ENCODE measurements around the gene PKNOX1.

Gene PKNOX1

DNA sequence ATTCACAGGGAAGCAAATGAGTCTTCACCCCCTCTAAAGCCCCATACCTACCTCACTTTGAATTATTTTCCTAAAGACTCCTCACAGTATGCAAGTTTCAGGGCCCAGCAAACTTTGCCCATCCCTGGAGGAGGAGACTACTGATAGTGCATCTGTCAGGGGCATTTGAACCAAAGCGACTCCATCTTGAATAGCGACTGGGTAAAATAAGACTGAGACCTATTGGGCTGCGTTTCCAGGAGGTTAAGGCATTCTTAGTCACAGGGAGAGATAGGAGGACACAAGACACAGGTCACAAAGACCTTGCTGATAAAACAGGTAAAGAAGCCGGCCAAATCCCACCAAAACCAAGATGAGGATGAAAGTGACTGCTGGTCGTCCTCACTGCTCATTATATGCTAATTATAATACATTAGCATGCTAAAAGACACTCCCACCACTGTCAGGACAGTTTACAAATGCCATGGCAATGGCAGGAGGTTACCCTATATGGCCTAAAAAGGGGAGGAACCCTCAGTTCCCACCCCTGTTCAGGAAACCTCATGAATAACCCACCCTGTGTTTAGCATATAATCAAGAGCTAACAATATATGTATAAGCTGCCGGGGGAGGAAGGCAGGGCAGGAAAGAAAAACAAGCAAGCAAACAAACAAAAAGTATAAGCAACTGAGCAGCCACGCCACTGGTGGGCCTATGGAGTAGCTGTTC lies 3.3 kb upstream of the PKNOX1 start:
- no peak for DNase-seq (ENCODE audit: low read depth)
- no peak overlapping the region for H3K4me3 ChIP-seq (ENCODE audit: low read length)
- TF ChIP-seq, protein P1, sequence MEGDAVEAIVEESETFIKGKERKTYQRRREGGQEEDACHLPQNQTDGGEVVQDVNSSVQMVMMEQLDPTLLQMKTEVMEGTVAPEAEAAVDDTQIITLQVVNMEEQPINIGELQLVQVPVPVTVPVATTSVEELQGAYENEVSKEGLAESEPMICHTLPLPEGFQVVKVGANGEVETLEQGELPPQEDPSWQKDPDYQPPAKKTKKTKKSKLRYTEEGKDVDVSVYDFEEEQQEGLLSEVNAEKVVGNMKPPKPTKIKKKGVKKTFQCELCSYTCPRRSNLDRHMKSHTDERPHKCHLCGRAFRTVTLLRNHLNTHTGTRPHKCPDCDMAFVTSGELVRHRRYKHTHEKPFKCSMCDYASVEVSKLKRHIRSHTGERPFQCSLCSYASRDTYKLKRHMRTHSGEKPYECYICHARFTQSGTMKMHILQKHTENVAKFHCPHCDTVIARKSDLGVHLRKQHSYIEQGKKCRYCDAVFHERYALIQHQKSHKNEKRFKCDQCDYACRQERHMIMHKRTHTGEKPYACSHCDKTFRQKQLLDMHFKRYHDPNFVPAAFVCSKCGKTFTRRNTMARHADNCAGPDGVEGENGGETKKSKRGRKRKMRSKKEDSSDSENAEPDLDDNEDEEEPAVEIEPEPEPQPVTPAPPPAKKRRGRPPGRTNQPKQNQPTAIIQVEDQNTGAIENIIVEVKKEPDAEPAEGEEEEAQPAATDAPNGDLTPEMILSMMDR (conservative IDR thresholded peaks at IDR 0.05; ENCODE audit: low read depth, low read length), result no peak

DNA sequence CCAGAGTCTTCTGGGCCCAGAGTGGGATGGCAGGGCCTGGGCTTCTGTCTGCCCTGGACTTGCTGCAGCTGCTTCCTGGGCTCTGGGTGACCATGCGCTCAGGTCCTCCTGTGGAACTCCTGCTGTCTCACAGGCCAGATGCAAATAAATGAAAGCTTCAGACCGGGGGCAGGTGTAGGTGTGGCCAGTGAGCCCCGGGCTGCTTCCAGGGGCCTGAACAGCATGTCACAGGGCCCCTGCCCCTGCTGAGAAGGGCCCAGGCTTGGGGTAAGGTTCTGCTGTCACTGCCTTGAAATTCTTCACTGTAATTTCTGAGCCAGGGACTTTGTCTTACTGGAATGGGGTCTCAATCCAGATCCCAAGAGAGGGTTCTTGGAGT lies 2.5 kb upstream of the PKNOX1 start:
- DNase-seq (ENCODE audit: low read depth), result no peak
- TF ChIP-seq, protein P1 (conservative IDR thresholded peaks at IDR 0.05; ENCODE audit: low read depth, low read length), result no peak
- H3K4me3 ChIP-seq (ENCODE audit: low read length), result no peak overlapping the region

DNA sequence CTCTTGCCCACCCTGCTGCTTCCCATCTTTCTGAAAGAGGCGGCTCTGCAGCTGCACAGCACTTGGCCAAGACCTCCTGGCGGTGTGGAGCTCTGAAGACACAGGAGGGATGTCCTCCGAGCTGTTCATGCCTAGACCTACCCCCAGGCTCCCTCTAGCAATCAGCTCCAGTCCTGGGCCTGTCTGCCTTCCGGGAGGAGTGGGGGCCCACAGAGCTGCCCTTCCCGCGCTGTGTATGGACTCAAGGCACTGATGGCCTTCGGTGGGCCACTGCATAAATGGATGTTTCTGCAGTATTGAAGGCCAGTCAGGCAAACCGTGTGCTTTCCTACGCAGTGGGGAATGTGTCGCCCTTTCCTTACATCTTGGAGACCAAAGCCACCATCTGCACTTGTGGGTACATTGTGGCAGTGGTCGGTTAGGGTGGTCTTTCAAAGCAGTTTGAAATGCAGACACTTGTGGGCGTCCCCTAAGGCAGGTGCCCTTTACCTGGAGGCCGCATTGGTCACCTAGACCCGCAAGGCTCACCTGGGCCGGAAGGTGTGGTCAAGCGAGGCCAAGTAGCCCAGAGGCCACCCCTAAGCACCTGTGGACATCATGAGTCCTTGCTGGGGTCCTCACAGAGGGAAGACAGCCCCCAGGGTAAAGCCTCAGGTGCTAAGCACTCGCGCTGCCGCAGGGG lies 912 bp upstream of the PKNOX1 start:
- H3K4me3 ChIP-seq (ENCODE audit: low read length), result peak overlapping the region; percentile 58
- TF ChIP-seq, protein P1 (conservative IDR thresholded peaks at IDR 0.05; ENCODE audit: low read depth, low read length), result no peak
- no peak for DNase-seq (ENCODE audit: low read depth)

DNA sequence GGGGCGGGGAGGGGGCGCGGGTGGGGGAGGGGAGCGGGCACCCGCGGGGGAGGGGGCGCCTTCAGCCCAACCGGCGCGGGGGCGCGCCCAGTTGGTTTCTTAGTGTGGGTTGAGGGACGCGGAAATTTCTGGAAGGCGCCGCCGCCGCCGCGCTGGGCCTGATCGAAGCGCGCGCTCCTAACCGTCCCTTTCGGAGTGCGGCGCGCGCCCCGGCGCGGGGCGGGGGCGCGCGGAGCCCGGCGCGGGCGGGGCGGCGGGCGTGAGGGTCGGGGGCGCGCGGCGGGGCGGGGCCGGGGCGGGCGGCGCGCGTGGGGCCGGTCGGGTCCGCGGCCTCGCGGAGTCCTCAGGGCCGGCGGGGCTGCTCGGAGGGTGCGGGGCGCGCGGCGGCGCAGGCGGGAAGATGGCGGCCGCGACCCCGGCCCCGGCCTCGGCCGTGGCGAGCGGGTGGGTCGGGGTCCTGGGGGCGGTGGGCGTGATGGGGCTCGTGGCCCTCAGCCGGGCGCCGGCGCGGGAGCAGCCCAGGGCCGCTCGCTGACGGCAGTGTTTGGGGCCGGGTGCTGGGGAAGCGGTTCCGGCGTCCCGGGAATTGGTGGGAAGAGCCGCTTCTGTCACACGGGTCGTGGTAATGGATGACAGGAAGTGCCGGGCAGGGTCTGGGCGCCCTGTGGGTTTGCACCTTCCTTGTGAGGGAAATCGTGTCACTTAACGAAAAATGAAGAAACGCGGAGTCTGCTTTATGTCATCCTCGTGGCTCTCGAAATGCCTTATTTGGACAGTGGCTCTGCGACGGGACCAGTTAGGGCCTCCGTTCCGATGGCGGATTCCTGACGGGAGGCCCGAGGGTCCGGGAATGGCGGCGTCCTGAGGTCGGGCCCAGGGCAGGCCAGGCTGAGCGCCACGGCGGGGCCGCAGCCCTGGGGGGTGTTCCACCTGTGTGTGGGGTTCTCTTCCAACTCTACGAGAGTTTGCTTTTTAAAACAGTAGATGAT lies 764 bp downstream of the PKNOX1 start:
- peak overlapping the region; percentile 81 for H3K4me3 ChIP-seq (ENCODE audit: low read length)
- TF ChIP-seq, protein P1 (conservative IDR thresholded peaks at IDR 0.05; ENCODE audit: low read depth, low read length), result no peak
- DNase-seq (ENCODE audit: low read depth), result no peak

DNA sequence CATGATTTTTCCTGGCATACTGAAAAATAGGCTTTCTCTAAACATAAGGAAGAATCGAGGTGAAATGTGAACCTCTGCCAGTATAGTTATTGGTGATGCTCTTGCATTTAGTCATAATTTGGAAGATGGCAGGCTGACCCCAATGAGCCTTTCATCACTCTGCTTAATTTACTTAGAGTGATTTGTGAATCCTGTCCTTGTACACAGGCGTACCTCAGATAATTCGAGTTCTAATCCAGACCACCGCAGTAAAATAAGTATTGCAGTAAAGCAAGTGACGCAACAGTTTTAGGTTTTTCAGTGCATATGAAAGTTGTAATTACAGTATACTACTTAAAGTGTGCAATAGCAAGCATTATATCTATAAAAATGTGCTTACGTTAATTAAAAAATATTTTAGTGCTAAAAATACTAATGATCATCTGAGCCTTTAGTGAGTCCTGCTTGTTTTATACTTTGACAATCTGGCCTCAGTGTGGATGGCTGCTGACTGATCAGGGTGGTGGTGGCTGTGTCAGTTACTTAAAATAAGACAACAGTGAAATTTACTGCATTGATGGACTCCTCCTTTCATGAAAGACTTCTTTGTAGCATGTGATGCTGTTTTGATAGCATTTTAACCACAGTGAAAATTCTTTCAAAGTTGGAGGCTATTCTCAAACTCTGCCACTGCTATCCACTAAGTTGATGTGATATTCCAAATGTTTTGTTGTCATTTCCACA lies 1.7 kb downstream of the PKNOX1 start:
- peak overlapping the region; percentile 81 for H3K4me3 ChIP-seq (ENCODE audit: low read length)
- TF ChIP-seq, protein P1 (conservative IDR thresholded peaks at IDR 0.05; ENCODE audit: low read depth, low read length), result no peak
- DNase-seq (ENCODE audit: low read depth), result no peak

DNA sequence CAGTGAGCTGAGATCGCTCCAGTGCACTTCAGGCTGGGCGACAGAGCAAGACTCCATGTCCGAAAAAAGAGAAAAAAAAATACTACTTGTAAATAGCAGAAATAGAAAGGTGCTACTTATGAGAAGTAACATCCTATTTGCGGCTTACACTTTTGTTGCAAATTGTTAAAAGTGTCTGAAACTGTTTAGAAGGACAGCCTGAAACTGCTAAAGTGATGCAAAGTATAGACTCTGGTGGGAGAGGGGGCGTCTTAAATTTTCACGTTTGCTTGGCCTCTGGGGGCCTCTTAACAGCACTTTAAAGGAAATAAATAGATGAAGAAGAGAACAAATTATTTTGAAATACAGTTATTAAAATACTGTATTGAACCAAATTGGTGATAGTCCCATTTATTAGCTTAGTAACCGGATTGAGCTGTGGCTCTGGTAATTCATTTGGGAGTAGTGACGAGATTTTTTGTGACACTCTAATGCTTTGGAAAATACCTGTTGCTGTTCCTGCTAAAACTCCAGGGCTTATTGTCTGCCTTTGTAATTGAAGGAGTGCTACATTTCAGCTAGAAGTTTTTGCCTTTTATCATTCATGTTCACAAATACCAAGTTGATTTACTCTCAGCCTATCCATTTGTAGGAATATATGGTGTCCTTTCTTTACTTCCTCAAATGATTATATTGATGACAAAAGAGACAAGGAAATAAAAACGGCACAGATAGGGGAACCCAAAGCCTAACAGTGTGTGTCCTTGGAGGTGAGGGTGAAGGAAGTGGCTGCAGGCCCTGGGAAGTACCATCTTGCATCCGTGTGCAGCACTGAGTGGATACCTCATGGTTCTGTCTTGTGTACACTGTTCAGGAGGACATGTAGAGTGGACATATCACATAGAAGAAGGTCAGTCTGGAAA lies 6.2 kb downstream of the PKNOX1 start:
- TF ChIP-seq, protein P1 (conservative IDR thresholded peaks at IDR 0.05; ENCODE audit: low read depth, low read length), result no peak
- DNase-seq (ENCODE audit: low read depth), result no peak
- H3K4me3 ChIP-seq (ENCODE audit: low read length), result no peak overlapping the region
